Smooth muscle cell of the brain vasculature (primary cell): Measurements from ENCODE around the gene PML.
"Not testable (repeated sequence)": the region's sequence is repeated elsewhere in the genome, so short reads cannot be mapped to it uniquely, and the experiment has no call there.

ENCODE experiments used
- DNase-seq: peaks from one replicate; pipeline ENCODE4 v3.0.0-alpha.2; 2012; ENCODE audit warnings: low read depth, low spot score

PML gene

DNA sequence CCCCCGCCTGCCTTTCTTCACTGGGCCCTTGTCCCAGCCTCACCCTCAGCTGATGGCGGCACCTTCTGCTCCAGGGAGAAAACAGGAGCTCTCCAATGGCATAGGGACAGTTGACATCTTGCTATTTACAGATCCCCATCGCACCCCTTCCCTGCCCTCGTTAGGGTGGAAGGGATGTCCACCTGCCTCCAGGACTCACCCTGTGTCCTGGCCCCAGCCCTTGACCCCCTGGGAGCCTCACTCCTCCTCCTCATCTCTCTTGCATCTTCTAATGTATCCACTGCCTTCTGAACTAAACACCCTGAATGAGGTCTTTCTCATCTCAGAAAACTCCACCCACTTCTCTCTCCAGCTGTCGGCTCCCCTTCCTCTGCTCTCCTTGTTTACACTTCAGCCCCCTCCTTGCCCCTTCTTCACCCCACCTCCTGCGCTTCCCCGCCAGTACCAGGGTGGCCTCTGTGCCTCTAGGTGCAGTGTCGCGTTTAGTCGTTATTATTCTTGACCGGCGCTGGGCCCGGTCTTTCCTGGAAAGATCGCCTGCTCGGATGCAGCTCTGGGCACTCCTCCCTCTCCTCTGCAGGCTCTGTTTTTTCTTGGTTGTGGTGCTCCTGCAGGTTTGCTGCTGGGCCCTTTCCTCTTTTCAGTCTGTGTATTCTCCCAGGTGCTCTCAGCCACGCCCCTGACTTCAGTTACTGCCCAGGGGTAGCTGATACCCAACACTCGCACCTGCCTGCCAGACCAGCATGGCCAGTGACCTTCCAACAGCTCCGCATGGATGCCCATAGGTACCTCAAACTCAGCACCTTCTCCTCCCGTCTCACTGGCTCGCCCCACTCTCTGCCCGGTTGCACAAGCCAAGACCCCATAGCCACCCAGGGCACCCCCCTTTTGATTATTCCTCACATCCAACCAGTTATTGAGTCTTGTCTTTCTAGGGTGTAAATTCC is 42.9 kb downstream of the PML start:
- no peak for DNase-seq

DNA sequence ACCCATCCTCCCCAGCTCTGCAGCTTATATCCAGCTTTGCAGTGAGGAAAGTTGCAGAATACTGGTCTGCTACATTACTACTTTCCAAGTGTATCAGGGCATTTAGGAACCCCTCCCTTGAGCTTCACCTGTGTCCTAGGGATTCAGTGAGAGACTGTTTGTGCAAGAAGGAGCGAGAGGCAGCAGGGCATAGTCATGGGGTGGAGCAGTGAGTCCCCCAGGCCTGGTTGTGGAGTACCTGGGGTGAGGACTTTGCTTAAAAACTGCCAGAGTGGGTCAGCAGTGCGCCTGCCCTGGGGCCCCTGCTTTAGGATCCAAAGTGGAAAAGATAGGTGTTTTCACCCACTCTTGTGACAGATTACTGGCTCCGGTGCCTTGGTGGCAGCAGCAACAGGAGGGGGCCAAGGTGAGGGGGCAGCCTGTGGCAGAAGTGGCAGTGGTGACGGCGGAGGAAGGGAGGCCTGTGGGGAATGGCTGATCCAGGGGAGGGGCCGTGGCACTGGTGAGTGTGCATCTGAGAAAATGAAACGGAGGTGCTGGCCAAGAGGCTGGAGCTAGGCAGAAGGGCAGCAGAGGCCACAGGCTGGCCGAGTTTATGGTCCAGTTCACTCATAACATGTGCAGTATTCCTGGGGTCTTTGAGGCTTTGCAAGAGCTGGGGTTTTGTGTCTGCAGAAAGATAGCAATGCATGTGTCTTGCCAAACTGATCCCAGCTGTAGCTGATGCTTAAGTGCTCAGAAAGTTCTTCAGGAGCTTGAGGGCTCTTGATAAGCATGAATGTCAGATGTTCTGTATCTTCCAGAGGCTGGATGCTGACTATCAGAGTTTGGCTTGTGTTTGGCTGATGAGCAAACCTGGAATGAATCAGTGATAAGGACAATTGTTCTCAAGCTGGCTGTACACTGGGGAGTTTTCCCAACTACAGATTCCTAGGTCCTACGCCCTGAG is 44.5 kb downstream of the PML start:
- no peak for DNase-seq

GRCh38 chr15:74039656-74040010 is 45.1 kb downstream of the PML start:
- DNase-seq = no peak

- DNase-seq = peak; percentile 99
These were observed 45.8 kb downstream of the PML start for GRCh38 chr15:74040109-74040850.

DNA sequence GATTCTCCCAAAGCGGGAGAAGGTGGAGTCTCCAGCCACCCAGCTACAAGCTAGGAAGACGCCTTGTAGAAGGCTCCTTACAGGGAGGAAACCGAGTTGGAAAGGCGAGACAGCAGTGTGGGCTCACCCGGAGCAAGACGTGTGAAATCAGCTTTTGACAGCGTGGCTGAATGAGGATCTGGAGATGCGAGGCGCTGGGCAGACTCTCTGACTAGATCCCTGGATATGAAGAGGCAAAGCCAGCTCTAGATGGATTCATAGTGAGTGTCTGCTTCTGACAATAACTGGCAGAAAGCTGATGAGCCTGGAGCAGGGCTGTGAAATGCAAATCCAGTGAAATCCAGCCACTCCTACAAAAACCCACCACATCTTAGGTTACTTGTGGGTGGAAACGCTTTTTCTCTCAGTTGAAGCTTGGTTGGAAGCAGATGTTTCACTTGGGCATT is 46.8 kb downstream of the PML start:
- DNase-seq = no peak

- no peak for DNase-seq
These were observed 47.4 kb downstream of the PML start for GRCh38 chr15:74041777-74042435.

DNA sequence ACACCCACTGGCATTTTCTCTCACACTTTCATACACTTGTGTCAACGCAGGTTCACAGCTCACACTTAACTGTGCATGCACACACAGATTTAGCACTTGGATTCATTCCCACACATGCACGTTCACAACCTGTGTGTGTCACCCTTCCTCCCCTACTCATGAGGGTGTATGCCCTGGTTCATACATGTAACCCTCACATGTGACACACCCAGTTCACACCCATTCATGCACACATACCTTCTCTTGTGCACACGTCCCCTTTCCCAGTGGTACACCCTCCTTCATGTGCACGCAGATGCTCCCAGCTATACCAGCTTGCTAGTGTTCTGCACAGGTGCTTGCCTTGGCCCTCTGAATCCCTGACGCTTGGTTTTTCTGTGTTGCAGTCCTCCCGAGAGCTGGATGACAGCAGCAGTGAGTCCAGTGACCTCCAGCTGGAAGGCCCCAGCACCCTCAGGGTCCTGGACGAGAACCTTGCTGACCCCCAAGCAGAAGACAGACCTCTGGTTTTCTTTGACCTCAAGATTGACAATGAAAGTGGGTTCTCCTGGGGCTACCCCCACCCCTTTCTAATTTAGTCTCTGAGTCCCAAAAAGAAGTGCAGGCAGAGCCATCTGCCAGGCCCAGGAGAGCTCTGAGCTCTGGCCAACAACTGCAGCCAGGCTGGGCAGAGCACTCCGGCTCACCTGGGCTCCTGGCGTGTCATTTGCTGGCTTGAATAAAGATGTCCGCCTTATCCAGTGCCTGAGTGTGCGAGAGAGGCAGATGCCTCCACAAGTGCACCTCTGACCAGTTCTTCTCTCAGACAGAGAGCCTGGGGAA is 48.3 kb downstream of the PML start:
- no peak for DNase-seq

GRCh38 chr15:74043425-74044266 is 49.1 kb downstream of the PML start:
- DNase-seq = no peak

GRCh38 chr15:74044267-74045110 is 50.0 kb downstream of the PML start:
- DNase-seq = no peak

DNA sequence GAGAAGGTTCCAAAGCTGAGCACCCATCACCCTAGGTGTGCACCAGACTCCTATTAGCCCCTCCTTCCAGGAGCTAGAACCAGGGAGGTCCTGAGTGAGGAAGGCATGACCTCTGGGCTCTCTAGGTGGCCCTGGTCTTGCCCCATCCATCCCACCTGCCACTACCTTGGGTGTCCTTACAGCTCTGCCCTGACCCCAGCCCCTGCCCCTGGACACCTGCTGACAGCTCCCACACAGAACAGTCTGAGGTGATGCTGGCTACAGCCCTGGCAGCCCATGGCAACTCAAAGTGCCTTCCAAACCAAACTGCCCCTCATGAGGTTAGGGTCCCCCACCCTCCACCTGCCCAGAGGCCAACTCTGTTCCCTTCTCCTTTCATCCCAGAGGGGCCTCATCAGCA is 50.7 kb downstream of the PML start:
- no peak for DNase-seq

DNA sequence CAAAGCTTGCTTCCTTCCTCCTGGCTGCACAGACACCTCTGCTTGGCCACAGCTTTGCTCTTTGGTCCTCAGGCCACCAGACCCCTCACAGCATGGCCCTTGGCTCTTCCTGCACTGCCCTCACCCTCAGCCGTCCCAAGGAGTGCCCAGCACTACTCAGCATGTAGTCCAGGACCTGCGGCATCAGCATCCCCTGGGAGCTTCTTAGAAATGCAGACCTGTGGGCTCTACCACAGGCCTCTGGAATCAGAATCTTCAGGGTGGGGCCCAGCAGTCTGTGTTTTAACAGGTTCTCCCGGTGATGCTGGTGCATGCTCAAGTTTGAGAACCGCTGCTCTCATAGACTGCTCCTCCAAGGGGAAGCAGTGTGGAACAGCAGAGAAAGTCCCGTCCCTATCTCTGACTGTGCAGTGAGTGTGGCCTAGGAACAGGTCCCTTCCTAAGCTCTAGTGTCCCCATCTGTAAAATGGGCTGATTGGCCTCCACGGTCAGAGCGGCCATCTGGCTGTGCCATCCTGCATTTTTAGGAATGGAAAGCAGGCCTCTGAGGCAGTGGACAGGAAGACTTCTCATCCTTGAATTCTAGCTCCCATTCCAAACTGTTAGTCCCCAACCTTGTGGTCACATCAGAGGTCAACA is 51.2 kb downstream of the PML start:
- DNase-seq = no peak

DNA sequence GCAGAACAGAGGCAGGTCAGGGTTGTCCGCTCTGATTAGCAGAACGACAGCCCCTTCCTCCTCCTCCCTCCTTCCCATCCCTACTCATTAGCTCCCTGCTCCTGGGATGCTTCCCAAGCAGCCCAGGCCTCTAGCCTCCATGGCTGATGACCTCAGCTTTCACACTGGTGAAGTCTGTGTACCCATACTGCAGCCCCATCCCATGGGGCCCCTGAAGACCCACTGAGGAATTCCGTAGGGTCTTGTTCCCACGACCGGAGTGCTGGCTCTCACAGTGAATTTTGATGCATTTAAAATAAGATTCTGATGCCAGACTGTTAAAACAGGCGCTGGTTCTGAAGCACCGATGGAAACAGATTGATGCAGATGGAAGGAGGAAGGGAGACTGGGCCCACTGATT is 51.8 kb downstream of the PML start:
- DNase-seq = no peak

DNA sequence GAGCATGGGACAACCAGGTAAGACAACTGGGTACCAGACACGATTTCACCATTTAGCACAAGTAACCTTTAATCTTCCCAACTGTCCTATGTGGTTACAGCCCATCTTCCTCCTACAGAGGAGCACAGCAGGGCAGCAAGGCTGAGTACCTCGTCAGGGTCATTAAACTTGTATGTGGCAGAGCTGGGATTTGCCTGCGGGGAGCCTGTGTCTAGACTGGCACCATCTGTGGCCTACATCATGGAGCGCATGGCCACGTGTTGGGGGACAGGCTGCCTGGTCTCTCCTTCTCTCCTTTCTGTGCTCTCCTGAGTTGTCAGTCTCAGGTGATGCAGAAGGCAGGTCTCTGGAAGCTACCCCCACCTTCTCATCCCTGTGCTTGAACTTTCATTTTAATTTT is 55.6 kb downstream of the PML start:
- no peak for DNase-seq

DNA sequence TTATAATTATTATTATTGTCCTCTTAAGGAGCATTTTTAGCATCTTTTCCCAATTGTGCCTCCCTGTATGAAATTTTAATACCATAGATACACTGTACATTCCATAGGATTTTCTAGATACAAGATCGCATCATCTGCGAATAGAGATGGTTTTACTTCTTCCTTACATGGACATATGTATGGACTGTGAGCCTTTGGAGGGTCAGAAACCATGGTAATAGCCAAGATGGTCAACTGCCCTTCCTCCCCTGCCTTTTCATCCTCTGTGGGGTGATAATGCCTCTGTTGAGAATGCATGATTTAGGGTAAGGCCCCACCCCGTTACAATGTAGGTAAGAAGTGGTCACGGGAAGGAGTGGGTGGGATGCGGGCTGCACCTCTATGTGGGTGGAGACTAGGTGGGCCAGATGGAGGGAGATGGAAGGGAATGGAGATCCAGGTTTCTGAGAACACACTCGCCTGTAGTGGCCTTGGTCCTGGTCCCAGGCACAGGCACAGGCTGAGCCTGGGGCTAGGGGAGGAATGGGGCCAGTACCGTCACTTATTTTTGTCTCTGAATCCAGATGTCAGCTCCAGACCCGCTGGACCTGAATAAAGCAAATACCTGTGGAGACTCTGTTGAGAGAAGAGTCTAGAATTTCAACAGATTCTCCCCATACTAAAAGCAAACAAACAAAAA is 56.2 kb downstream of the PML start:
- DNase-seq = no peak

GRCh38 chr15:74052271-74053260 is 58.0 kb downstream of the PML start:
- not testable (repeated sequence) for DNase-seq

DNA sequence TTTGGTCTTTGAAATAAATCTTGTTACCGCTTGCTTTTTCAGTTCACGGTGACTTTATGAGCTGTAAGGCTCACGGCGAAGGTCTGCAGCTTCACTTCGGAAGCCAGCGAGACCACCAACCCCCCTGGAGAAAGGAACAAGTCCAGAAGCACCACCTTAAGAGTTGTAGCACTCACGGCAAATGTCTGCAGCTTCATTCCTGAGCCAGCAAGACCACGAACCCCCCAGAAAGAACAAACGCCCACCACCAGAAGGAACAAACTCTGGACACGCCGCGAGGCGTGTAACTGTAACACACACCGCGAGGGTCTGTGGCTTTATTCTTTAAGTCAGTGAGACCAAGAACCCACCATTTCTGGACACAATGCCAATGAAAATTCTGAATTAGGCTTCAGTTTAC is 59.0 kb downstream of the PML start:
- no peak for DNase-seq
